SJSA1 (cell line): ENCODE results near the gene MYL2. TPM values are rescaled to one million over a fixed set of nuclear protein-coding genes. Genes with fewer than 3 reads are reported as not detected.

Source experiments
- DNase-seq, 2 experiments: peaks; one replicate each; pipeline ENCODE4 v3.0.0-alpha.2; 2015 to 2020; ENCODE audit warnings: low spot score in 2 of 2, low read depth in 1 of 2
- H3K27ac ChIP-seq: fragments of 250-450 bp; sonication (Bioruptor Pico); 2 replicates; pipeline ENCODE4 v1.5.1; 2020; ENCODE audit warnings: mild to moderate bottlenecking, moderate library complexity
- H3K27me3 ChIP-seq: fragments of 250-450 bp; sonication (Bioruptor Pico); replicated peaks from 2 replicates; pipeline ENCODE4 v1.5.1; 2020; ENCODE audit warnings: mild to moderate bottlenecking, moderate library complexity
- H3K36me3 ChIP-seq: fragments of 250-450 bp; sonication (Bioruptor Pico); 2 replicates; pipeline ENCODE4 v1.5.1; 2020; ENCODE audit warnings: mild to moderate bottlenecking
- H3K4me1 ChIP-seq: fragments of 250-450 bp; sonication (Bioruptor Pico); replicated peaks from 2 replicates; pipeline ENCODE4 v1.6.1; 2021; ENCODE audit warnings: mild to moderate bottlenecking
- H3K4me3 ChIP-seq: fragments of 250-450 bp; sonication (Bioruptor Pico); 2 replicates; pipeline ENCODE4 v1.5.1; 2020; ENCODE audit warnings: mild to moderate bottlenecking
- H3K9me3 ChIP-seq: fragments of 250-450 bp; sonication (Bioruptor Pico); replicated peaks from 2 replicates; pipeline ENCODE4 v1.5.1; 2020; ENCODE audit warnings: mild to moderate bottlenecking
- total RNA-seq: library from RNA; depleted of rRNA; stranded (reverse); fragments of >200 nt; shearing (Covaris generic); gene quantifications from 2 replicates; pipeline ENCODE4 v1.2.3, GENCODE V29; 2014

Gene MYL2
- total RNA-seq, 1 experiment from 2014 or later = not detected

DNA sequence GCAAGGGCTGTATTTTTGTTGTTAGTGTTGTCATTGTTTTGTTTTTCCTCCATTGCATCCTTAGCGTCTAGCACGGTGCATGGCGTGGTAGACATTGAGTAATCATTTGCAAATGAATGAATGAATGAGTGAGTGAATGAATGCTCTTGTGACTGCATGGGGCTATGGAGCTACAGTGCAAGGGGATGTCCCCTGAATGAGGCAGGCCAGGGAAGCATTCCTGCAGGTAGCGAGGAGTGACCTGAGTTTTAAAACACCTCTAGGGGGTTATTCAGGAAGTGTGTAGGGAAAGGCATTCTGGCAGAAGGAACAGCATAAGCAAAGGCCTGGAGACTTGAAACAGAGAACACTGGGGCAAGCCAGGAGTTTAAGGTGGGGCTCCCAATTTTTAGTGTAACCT lies 16.9 kb downstream of the MYL2 start:
- no peak for DNase-seq

DNA sequence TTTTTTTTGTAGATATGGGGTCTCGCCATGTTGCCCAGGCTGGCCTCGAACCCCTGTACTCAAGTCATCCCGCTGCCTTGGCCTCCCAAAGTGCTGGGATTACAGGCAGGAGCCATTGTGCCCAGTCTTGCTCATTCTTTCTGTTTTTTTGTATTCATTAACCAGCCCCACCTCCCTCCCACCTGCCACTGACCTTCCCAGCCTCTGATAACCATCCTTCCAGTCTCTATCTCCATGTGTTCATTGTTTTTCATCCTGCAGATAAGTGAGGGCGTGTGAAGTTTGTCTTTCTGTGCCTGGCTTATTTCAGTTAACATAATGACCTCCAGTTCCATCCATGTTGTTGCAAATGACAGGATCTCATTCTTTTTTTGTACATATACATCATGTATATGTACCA lies 19.0 kb downstream of the MYL2 start:
- Histone ChIP-seq H3K9me3 (no peaks in the 10 kb centered on the region), H3K27me3 (no peaks in the 10 kb centered on the region), H3K4me3 (no peak overlapping the region), H3K4me1 (no peaks in the 10 kb centered on the region), H3K27ac (no peak overlapping the region), H3K36me3 (no peaks in the 10 kb centered on the region)
- DNase-seq = no peak

More for the DNA sequence above, 16.9 kb downstream of the MYL2 start:
- H3K27ac ChIP-seq = no peak overlapping the region
- no peak overlapping the region for H3K4me3 ChIP-seq
- no peaks in the 10 kb centered on the region for H3K9me3 ChIP-seq
- no peaks in the 10 kb centered on the region for H3K27me3 ChIP-seq
- H3K36me3 ChIP-seq = no peaks in the 10 kb centered on the region
- no peaks in the 10 kb centered on the region for H3K4me1 ChIP-seq

DNA sequence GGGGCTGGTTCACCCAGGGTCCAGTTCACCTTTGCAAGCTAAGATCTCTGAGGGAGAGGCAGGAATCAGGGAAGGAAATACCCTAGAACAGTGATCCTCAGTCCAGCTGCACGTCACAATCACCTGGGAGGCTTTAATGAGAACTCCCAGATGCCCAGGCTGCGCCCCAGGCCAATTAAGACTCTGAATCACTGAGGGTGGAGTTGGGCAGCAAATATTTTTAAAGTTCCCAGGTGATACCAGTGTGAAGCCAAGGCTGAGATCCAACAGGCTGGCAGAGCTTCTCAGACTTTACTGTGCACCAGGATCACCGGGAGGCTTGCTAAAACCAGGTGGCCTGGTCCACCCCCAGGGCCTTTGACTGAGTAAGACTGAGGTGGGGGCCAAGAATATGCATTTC lies 23.8 kb downstream of the MYL2 start:
- no peak for DNase-seq
- Histone ChIP-seq H3K4me1 (no peaks in the 10 kb centered on the region; the same call in 1 of the 2 replicates), H3K27ac (no peak overlapping the region), H3K4me3 (no peak overlapping the region), H3K9me3 (no peaks in the 10 kb centered on the region), H3K36me3 (no peaks in the 10 kb centered on the region), H3K27me3 (0 out of 2 replicates have a peak, but pooled peaks cover 3% of the 10 kb centered on the region)

DNA sequence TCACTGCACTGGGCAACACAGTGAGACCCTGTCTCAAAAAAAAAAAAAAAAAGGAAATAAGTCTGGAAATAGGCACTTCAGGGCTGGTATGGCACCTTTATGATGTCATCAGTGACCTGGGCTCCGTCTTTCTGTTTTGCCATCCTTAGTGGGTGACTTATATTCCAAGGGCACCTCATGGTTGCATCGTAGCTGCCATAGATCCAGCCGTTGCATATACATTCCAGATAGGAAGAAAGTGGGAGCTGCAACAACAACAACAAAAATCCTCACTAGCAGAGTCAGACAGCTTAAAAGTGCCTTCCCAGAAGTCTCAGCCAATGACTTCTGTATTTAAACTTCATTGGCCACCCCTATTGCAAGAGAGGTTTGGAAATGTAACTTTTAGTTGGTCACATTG lies 26.4 kb downstream of the MYL2 start:
- H3K27me3 ChIP-seq = 0 out of 2 replicates have a peak, but pooled peaks cover 3% of the 10 kb centered on the region
- H3K27ac ChIP-seq = no peak overlapping the region
- no peaks in the 10 kb centered on the region for H3K9me3 ChIP-seq
- no peaks in the 10 kb centered on the region; the same call in 1 of the 2 replicates for H3K4me1 ChIP-seq
- DNase-seq = no peak
- H3K36me3 ChIP-seq = no peaks in the 10 kb centered on the region
- H3K4me3 ChIP-seq = no peak overlapping the region

DNA sequence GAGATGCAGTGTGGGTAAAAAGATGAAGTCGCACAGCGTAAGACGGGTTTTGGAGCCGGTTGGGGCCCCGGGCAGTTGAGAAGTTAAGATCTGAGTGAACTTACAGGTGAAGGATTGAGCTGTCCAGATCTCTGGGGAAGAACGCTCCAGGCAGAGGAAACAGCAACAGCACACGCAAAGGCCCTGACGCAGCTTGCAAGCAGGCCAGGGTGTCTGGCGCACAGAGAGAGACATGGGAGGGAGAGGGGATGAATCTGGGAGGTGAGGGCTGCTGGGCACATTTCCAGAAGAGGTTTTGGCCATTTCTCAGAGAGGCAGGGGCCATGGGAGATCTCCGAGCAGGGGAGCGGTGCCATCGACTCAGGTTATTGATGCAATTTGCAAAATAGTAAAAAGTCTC lies 31.0 kb downstream of the MYL2 start:
- H3K9me3 ChIP-seq = no peaks in the 10 kb centered on the region
- no peak overlapping the region for H3K4me3 ChIP-seq
- no peaks in the 10 kb centered on the region; the same call in 1 of the 2 replicates for H3K4me1 ChIP-seq
- H3K27ac ChIP-seq = no peak overlapping the region
- DNase-seq = no peak
- 0 out of 2 replicates have a peak, but pooled peaks cover 3% of the 10 kb centered on the region for H3K27me3 ChIP-seq
- H3K36me3 ChIP-seq = no peaks in the 10 kb centered on the region

DNA sequence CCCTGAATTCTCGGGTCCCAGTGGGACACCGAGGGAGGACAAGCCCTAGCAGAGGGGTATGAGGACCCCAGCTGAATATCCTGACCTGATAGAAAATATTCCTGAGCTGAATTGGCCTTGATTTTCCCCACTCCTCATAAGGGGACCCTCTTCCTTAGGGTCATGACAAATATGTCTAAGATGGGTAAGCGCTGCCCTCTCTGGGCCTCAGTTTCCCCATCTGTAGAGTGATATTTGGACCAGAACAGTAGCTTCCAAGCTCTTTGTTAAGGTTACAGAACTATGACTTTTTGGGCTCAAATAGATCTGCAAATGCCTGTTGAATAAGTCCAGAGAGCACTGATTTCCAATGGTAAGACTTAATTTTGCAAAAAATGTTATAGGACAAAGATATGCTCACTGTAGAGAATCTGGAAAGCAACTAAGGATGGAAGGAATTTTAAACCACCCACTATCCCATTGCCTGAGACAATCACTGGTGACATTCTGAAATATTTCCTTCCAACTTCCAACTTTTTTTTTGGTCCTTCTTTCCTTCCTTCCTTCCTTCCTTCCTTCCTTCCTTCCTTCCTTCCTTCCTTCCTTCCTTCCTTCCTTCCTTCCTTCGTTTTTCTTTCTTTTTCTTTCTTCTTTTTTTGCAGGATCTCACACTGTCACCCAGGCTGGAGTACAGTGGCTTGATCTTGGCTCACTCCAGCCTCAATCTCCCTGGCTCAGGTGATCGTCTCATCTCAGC lies 32.0 kb downstream of the MYL2 start:
- Histone ChIP-seq H3K36me3 (no peaks in the 10 kb centered on the region), H3K27me3 (no peaks in the 10 kb centered on the region), H3K4me1 (no peaks in the 10 kb centered on the region; the same call in 1 of the 2 replicates), H3K9me3 (no peaks in the 10 kb centered on the region), H3K27ac (no peak overlapping the region), H3K4me3 (no peak overlapping the region; the same call in 1 of the 2 replicates)
- no peak for DNase-seq

DNA sequence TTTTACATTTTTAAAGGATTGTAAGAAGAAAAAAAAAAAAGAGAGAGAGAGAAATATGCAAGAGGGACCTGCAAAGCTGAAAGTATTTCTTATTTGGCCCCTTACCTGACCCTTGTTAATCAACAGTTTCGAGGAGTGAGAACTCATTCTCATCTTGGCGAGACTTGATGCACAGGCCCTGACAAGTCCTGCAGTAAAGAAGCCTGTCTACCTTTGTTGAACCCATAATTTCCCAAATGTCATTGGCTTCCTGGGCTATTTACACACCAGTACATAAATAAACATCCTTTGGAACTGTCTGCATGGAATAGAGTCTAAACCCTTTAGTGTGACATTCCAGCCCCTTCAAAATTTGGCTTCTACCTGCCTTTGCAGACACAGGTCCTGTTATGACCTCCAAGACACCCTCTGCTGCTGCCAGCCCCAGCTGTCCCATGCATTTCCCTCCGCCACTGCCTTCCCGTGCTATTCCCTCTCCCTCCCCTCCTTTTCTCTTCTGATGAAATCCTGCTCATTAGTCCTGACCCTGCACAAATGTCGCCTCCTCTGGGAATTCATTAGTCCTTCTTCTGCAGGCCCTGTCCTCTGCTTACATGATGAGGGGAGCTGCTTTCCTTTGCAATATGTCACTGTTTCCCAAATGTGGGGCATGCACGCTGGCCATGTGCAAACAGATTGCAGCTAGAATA lies 35.1 kb downstream of the MYL2 start:
- Histone ChIP-seq H3K27me3 (no peaks in the 10 kb centered on the region), H3K4me3 (no peak overlapping the region), H3K27ac (no peak overlapping the region), H3K9me3 (no peaks in the 10 kb centered on the region), H3K36me3 (no peaks in the 10 kb centered on the region), H3K4me1 (no peaks in the 10 kb centered on the region)
- DNase-seq = no peak

DNA sequence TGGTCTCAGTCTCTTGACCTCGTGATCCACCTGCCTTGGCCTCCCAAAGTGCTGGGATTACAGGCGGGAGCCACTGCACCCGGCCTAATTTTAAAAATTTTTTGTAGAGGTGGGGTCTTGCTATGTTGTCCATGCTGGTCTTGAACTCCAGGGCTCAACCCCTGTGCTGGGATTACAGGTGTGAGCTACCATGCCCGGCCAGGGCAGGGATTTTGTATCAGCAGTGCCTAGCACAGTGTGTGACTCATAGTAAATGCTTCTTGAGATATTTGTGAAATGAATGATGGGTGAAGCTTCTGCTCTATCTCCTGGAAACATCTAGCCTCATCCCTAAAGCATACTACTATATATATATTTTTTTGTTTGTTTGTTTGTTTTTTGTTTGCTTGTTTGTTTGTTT lies 37.1 kb downstream of the MYL2 start:
- Histone ChIP-seq H3K9me3 (no peaks in the 10 kb centered on the region), H3K4me1 (no peaks in the 10 kb centered on the region), H3K27me3 (no peaks in the 10 kb centered on the region), H3K4me3 (no peak overlapping the region), H3K27ac (no peak overlapping the region), H3K36me3 (no peaks in the 10 kb centered on the region)
- DNase-seq = no peak

DNA sequence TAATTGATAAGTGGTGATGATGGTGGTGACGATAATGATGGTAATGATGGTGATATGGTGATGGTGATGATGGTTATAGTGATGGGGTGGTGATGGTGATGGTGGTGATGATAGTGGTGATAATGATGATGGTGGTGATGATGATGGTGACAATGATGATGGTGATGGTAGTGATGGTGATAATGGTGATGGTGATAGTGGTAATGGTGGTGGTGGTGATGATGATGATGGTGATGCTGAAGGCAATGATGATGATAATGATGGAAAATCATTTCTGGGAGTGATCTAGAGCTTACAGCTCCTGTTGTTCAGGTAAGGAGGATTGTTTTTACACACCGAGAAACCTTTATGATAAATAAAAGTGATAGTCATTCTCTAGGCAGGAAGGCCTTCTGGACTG lies 39.7 kb downstream of the MYL2 start:
- Histone ChIP-seq H3K4me1 (no peaks in the 10 kb centered on the region), H3K27me3 (no peaks in the 10 kb centered on the region), H3K9me3 (no peaks in the 10 kb centered on the region), H3K36me3 (no peaks in the 10 kb centered on the region), H3K4me3 (no peak overlapping the region), H3K27ac (no peak overlapping the region)
- DNase-seq = no peak

DNA sequence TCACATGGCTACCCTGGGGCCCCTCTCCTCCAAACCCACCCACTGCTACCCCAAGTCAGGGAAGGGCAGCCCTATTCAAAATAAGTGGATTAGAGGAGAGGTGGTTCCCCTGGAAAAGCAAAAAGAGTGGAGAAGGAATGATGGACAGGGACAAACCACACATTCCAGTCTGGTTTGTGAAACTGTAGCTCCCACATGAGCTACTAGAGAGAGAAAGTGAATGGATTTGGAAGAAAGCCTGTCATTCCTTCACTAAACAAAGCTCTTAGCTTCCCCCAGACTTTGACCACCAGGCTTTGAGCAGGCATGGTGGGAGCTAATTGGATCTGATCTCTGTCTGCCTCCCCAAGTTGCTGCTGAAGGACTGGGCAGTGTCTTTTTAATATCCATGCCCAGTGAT lies 45.6 kb downstream of the MYL2 start:
- H3K4me3 ChIP-seq = no peak overlapping the region
- H3K27me3 ChIP-seq = no peaks in the 10 kb centered on the region
- no peaks in the 10 kb centered on the region for H3K4me1 ChIP-seq
- H3K27ac ChIP-seq = no peak overlapping the region
- no peak for DNase-seq
- H3K9me3 ChIP-seq = no peaks in the 10 kb centered on the region
- H3K36me3 ChIP-seq = no peaks in the 10 kb centered on the region

DNA sequence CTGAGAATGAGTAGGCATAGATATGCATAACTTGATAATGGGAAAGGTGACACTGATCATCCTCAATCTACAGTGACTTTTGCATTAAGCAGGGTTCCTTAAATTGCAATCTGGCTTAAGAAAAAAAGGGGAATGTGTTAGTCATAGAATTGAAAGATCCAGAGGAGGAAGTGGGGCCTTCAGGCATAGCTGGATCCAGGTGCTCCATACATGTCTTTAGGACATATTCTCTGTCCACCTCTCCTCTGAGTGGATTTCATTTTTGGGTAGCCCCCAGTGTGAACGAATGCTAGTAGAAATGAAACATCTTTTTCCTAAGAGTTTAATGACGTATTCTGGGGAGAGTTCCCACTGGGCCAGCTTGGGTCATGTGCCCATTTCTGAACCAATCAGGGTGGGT lies 46.0 kb downstream of the MYL2 start:
- no peak for DNase-seq
- Histone ChIP-seq H3K27ac (no peak overlapping the region), H3K4me3 (no peak overlapping the region), H3K27me3 (no peaks in the 10 kb centered on the region), H3K36me3 (no peaks in the 10 kb centered on the region), H3K4me1 (no peaks in the 10 kb centered on the region), H3K9me3 (no peaks in the 10 kb centered on the region)

DNA sequence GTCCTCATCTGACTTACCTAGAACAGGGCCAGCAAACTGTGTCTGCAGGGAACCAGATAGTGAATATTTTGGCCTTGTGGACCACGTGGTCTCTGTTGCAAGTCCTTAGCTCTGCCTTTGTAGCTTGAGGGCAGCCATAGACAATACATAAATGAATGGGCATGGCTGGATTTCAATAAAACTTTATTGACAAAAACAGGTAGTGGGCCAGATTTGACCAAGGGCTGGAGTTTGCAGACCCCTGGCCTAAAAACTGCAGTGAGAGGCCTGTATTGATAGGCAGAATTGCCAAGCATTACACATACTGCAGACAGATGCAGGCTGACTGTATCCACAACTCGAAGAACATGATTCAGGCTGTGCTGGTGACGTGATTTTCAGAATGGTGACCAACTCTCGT lies 48.3 kb downstream of the MYL2 start:
- H3K4me3 ChIP-seq = no peak overlapping the region
- DNase-seq = no peak
- no peaks in the 10 kb centered on the region for H3K4me1 ChIP-seq
- no peaks in the 10 kb centered on the region for H3K36me3 ChIP-seq
- no peak overlapping the region for H3K27ac ChIP-seq
- H3K27me3 ChIP-seq = no peaks in the 10 kb centered on the region
- H3K9me3 ChIP-seq = no peaks in the 10 kb centered on the region

DNA sequence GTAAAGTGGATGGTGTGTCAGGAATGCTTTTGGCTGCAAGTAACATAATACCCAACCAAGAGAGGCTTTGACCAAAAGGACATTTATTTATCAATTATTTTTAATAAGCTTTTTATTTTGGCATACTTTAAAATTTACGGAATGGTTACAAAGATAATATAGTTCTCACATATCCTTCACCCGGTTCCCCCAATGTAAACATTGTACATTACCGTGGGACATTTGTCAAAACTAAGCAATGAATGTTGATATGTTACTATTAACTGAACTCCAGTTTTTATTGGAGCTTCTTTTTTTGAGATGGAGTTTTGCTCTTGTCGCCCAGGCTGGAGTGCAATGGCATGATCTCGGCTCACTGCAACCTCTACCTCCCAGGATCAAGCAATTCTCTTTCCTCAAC lies 50.6 kb downstream of the MYL2 start:
- H3K4me3 ChIP-seq = no peak overlapping the region
- no peak overlapping the region for H3K27ac ChIP-seq
- H3K36me3 ChIP-seq = no peaks in the 10 kb centered on the region
- H3K27me3 ChIP-seq = 0 out of 2 replicates have a peak, but pooled peaks cover 5% of the 10 kb centered on the region
- no peaks in the 10 kb centered on the region for H3K9me3 ChIP-seq
- no peak for DNase-seq
- no peaks in the 10 kb centered on the region for H3K4me1 ChIP-seq

DNA sequence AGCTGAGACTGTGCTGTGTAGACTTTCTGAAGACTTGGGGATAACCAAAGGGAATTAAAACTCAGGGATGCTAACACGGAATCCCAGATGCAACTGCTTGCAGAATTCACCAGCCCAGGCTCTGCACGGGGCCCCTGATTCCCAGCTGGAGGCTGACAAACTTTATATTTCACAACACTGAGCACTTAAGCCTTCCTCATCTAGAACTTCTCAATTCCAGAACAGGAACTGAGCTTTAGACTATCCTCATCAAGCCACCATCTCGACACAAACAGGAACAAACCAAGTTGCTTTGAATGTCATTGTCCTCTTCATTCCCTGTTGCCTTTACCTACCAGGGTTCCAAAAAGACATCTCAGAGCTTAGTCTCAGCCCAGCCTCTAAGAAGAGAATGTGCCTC lies 51.4 kb downstream of the MYL2 start:
- Histone ChIP-seq H3K36me3 (no peaks in the 10 kb centered on the region), H3K27ac (no peak overlapping the region), H3K9me3 (no peaks in the 10 kb centered on the region), H3K4me3 (no peak overlapping the region), H3K27me3 (0 out of 2 replicates have a peak, but pooled peaks cover 5% of the 10 kb centered on the region), H3K4me1 (no peaks in the 10 kb centered on the region)
- no peak for DNase-seq
